ENCODE data around the gene NOC2L.

GRCh38 chr1:1006305-1007159, 47.5 kb upstream of the NOC2L start:
- TF ChIP-seq, protein P1, sequence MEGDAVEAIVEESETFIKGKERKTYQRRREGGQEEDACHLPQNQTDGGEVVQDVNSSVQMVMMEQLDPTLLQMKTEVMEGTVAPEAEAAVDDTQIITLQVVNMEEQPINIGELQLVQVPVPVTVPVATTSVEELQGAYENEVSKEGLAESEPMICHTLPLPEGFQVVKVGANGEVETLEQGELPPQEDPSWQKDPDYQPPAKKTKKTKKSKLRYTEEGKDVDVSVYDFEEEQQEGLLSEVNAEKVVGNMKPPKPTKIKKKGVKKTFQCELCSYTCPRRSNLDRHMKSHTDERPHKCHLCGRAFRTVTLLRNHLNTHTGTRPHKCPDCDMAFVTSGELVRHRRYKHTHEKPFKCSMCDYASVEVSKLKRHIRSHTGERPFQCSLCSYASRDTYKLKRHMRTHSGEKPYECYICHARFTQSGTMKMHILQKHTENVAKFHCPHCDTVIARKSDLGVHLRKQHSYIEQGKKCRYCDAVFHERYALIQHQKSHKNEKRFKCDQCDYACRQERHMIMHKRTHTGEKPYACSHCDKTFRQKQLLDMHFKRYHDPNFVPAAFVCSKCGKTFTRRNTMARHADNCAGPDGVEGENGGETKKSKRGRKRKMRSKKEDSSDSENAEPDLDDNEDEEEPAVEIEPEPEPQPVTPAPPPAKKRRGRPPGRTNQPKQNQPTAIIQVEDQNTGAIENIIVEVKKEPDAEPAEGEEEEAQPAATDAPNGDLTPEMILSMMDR (IDR thresholded peaks at IDR 0.05) = no peak
- TF ChIP-seq POLR2A (IDR thresholded peaks at IDR 0.05) = no peak
